ENCODE data around the gene PARD3B.

Gene PARD3B

DNA sequence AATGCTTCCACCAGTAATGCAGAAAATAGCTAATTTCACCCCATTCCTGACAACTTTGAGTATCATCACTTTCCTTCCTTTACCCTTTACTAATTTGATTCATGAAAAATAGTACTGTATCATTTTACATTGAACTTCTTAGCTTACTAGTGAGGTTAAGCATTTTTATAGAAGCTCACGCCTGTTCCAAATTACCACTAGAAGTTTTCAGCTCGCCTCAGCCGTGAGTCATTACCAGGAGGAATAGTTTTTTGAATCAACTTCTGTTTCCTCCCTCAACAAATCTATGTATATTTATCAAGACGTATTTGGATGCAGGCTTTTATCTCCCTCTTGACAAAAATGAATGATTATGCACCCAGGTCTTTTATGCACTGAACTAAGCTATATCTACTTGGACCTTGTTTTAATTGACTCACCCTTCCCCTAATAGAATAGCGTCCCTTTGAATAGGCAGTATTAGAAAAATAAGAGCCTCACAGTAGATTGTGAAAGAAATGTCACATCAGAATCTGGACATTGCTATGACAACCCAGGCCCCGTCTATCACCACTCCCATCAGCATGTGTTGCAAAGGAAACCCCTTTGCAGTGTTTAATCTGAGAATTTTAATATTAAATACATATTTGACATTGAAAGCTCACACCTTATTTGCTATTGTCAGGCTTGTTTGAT is 929.6 kb downstream of the PARD3B start:
- in situ Hi-C loops (cut with MboI; ENCODE audit: low sequenced_read_pairs, unreplicated experiment), result no loop called here
- DNase-seq (ENCODE audit: low spot score), result no peak
- TF ChIP-seq, protein P1, sequence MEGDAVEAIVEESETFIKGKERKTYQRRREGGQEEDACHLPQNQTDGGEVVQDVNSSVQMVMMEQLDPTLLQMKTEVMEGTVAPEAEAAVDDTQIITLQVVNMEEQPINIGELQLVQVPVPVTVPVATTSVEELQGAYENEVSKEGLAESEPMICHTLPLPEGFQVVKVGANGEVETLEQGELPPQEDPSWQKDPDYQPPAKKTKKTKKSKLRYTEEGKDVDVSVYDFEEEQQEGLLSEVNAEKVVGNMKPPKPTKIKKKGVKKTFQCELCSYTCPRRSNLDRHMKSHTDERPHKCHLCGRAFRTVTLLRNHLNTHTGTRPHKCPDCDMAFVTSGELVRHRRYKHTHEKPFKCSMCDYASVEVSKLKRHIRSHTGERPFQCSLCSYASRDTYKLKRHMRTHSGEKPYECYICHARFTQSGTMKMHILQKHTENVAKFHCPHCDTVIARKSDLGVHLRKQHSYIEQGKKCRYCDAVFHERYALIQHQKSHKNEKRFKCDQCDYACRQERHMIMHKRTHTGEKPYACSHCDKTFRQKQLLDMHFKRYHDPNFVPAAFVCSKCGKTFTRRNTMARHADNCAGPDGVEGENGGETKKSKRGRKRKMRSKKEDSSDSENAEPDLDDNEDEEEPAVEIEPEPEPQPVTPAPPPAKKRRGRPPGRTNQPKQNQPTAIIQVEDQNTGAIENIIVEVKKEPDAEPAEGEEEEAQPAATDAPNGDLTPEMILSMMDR (IDR thresholded peaks at IDR 0.05; ENCODE audit: borderline replicate concordance, control extremely low read depth, extremely low read depth, insufficient read depth, missing control alignments), result no peak

DNA sequence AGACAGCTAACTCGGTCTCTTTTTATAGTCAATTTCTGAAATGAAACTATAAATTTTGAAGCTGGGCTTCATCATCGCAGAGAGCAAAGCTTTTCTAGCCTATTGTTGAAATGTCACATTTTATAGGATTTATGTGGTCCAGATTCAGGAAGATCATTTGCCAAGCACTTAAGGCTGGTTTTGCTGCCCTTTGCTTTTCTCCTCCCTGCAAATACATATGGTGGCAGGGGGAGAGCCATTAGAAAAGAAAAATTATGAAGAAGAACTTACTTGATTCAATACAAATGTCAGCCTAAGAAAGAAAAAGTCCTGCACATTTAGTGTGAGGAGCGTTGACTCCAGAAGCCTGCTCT is 930.1 kb downstream of the PARD3B start:
- TF ChIP-seq, protein P1 (IDR thresholded peaks at IDR 0.05; ENCODE audit: borderline replicate concordance, control extremely low read depth, extremely low read depth, insufficient read depth, missing control alignments), result no peak
- DNase-seq (ENCODE audit: low spot score), result no peak
- in situ Hi-C loops (cut with MboI; ENCODE audit: low sequenced_read_pairs, unreplicated experiment), result no loop called here

DNA sequence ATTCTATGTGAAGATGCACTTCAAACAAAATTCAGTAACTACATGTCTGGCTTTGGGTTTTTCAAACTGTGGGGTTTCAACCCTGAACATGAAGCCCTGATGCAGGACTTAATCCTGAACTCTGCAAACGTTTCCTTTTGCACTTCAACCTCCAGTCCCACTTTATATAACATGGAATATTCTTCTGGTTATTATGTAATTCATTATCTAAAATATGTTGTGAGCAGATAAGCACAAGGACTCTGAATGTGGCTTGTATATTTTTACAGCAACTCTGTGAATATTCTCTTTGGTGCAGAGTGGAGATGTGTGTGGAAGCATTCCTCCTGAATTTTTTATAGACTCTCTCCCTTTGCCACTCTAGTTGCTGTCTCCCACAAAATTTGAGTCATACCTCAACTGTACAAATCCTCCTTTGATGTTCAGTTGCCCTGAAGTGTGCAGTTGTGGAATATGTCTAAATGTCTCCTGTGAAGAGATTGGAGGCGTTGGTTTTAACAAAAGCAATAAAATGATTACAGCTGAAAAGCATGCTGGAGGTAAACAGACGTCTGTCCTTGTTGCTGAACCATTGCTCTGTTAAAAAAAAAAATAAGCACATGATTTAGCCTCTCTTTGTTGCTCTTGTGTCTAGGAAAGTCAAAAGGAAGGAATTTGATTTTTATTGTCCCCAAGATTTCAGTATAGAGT is 931.9 kb downstream of the PARD3B start:
- DNase-seq (ENCODE audit: low spot score), result no peak
- in situ Hi-C loops (cut with MboI; ENCODE audit: low sequenced_read_pairs, unreplicated experiment), result no loop called here
- TF ChIP-seq, protein P1 (IDR thresholded peaks at IDR 0.05; ENCODE audit: borderline replicate concordance, control extremely low read depth, extremely low read depth, insufficient read depth, missing control alignments), result no peak

DNA sequence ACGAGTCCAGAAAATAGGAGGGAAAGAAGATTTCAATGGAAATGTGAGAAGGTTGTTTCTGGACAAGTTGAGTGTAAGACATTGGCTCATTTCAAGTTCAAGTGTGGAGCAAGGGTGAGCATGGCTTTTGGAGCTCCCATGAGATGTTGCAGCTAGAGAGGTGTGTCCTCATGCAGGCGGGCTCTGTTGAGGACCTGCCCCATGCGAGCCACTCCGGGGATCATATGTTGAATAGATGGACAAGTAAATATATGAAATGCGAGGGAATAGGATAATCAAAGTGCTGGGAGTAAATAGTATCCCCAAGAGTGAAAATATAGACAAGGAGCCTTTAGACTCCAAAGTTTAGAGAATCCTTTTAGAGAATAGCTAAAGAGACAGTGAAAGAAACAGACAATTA is 936.6 kb downstream of the PARD3B start:
- TF ChIP-seq, protein P1 (IDR thresholded peaks at IDR 0.05; ENCODE audit: borderline replicate concordance, control extremely low read depth, extremely low read depth, insufficient read depth, missing control alignments), result no peak
- no peak for DNase-seq (ENCODE audit: low spot score)
- in situ Hi-C loops (cut with MboI; ENCODE audit: low sequenced_read_pairs, unreplicated experiment), result no loop called here

DNA sequence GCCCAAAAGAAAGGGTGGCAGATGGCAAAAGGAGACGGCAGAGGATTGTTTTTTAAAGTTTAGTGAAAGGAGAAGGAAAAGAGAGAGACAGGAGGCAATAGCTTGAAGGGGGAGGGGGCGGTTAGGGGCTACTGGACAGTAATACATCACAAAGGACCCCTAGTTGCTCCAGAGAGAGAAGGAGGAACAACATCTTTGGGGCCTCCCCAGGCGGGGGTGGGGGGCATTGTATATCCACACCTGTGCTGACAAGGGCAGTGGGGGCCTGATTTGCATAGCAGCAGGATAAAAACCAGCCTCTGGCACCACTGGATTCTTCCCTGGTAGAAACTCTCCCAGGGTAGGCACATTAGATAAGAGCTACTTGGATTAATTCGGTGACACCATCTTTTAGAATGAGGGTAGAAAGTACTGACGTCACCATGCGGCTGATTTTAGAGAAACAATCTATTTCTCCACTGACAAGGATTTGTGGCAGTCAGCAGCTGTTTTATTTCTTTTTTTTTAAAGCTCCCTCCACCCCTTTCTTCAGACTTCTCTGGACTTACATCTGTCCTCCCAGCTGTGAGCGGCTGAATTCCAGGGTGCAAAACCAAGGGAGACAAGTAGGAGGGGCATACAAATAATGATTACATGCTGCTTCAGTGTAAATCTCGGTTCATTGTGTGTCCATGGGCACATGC is 937.3 kb downstream of the PARD3B start:
- in situ Hi-C loops (cut with MboI; ENCODE audit: low sequenced_read_pairs, unreplicated experiment), result no loop called here
- DNase-seq (ENCODE audit: low spot score), result no peak
- TF ChIP-seq, protein P1 (IDR thresholded peaks at IDR 0.05; ENCODE audit: borderline replicate concordance, control extremely low read depth, extremely low read depth, insufficient read depth, missing control alignments), result no peak

DNA sequence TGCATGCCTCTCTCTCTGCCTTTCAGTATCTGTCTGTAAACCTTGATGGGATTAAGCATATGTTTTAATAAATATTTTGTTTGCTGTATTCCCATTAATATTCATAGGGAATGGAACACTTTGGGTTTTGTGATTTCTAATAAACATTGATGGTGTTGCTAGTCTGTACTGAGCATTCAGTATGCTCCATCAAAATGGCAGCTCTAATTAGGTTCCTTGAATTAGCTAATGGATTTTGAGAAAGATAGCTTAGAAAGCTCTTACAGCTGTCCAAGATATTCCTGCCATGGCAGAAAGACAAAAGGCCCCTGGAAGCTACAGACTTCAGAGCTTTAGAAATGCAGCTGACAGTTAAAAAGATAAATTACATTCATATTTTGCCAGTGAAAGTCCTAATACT is 937.8 kb downstream of the PARD3B start:
- DNase-seq (ENCODE audit: low spot score), result no peak

More for the DNA sequence above, 937.8 kb downstream of the PARD3B start:
- in situ Hi-C loops (cut with MboI; ENCODE audit: low sequenced_read_pairs, unreplicated experiment), result no loop called here
- TF ChIP-seq, protein P1 (IDR thresholded peaks at IDR 0.05; ENCODE audit: borderline replicate concordance, control extremely low read depth, extremely low read depth, insufficient read depth, missing control alignments), result no peak

Measured in GM13976 (cell line).